Muscle of leg (tissue), 11 donors: Measurements from ENCODE around the gene CLK1. TPM values are rescaled to one million over a fixed set of nuclear protein-coding genes. Genes with fewer than 3 reads are reported as not detected.
"Not testable (repeated sequence)": the region's sequence is repeated elsewhere in the genome, so short reads cannot be mapped to it uniquely, and the experiment has no call there.

Experiments used
- DNase-seq: peaks from one replicate; pipeline ENCODE4 v3.0.0; 2013
- H3K27ac ChIP-seq: one replicate; pipeline ENCODE4 v1.5.1; 2013; ENCODE audit warnings: mild to moderate bottlenecking, low read length, control low read depth
- H3K27me3 ChIP-seq: one replicate; pipeline ENCODE4 v1.6.1; 2013; ENCODE audit warnings: low read length; ENCODE audit not compliant: control insufficient read depth, insufficient read depth
- H3K36me3 ChIP-seq: one replicate; pipeline ENCODE4 v1.6.1; 2013; ENCODE audit warnings: low read length; ENCODE audit not compliant: control insufficient read depth, insufficient read depth
- H3K4me1 ChIP-seq: one replicate; pipeline ENCODE4 v1.6.1; 2013; ENCODE audit warnings: low read length; ENCODE audit not compliant: control insufficient read depth, insufficient read depth
- H3K4me3 ChIP-seq: one replicate; pipeline ENCODE4 v1.5.1; 2013; ENCODE audit warnings: low read length, control low read depth
- H3K9me3 ChIP-seq: replicated peaks from 2 replicates; pipeline ENCODE4 v1.6.1; 2013; ENCODE audit warnings: low read depth, low read length; ENCODE audit not compliant: control insufficient read depth
- WGBS: methylation state at CpG from one replicate; pipeline ENCODE4 v1.1.5; 2013; ENCODE audit warnings: missing lambda C conversion rate; ENCODE audit not compliant: insufficient coverage; 5-methylcytosine and 5-hydroxymethylcytosine counted together
- polyA plus RNA-seq, 8 donors: library from polyadenylated mRNA; unstranded; fragments of 120-200 nt; gene quantifications; one replicate each; pipeline versions ENCODE4 v1.2.1 to v1.2.3, GENCODE V29; 2013; ENCODE audit warnings: inconsistent platforms in 1 of 8, low replicate concordance in 1 of 8; ENCODE audit not compliant: insufficient read length in 8 of 8, insufficient read depth in 1 of 8
- total RNA-seq: library from RNA; stranded (reverse); fragments of 120-200 nt; gene quantifications from one replicate; pipeline ENCODE4 v1.2.4, GENCODE V29; 2013

CLK1 gene
- total and polyA plus RNA-seq, 9 donors: 112 to 179 (median 124) TPM

DNA sequence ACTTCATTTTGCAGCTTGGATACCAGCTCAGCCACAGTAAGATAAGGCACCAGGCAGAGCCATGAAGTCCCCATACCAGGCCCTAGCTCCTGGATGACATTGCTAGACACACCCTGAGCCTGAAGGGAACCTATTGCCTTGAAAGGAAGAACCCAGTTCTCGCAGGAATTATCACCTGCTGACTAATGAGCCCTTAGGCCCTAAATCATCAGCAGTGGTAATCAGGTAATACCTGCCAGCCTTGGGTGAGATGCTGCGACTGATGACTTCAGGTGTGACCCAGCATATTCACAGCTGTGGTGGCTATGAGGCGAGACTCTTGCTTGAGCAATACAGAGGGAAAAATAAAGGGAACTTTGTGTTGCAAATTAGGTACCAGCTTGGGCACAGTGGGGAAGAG is 24.9 kb downstream of the CLK1 start:
- H3K4me1 ChIP-seq: no peaks in the 10 kb centered on the region
- no peak overlapping the region for H3K4me3 ChIP-seq
- H3K36me3 ChIP-seq: no peaks in the 10 kb centered on the region
- no peaks in the 10 kb centered on the region for H3K27me3 ChIP-seq
- no peak overlapping the region for H3K27ac ChIP-seq
- 81% methylated on average over 2 of the region's 3 CpGs for WGBS
- H3K9me3 ChIP-seq: peaks cover 8% of the 10 kb centered on the region
- no peak for DNase-seq

DNA sequence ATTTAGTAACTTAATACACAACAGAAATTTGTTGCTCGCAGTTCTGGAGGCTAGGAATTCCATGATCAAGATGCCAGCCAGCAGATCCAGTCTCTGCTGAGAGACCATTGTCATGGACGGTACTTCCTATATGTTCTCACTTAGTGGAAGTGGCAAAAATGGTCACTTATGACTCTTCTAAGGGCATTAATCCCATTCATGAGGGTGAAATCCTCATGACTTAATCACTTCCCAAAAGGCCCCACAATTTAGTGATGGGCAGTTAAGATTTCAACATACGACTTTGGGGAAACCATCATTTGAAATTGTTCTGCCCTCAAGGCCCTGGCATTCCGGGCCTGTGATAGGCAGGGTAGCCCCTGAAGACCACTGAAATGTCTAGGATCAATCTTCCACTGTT is 29.8 kb downstream of the CLK1 start:
- Histone ChIP-seq H3K4me1 (no peaks in the 10 kb centered on the region), H3K9me3 (peaks cover 8% of the 10 kb centered on the region), H3K36me3 (no peaks in the 10 kb centered on the region), H3K27me3 (no peaks in the 10 kb centered on the region), H3K4me3 (no peak overlapping the region), H3K27ac (no peak overlapping the region)
- no peak for DNase-seq
- WGBS: 86% methylated on average over 2 of the region's 4 CpGs

DNA sequence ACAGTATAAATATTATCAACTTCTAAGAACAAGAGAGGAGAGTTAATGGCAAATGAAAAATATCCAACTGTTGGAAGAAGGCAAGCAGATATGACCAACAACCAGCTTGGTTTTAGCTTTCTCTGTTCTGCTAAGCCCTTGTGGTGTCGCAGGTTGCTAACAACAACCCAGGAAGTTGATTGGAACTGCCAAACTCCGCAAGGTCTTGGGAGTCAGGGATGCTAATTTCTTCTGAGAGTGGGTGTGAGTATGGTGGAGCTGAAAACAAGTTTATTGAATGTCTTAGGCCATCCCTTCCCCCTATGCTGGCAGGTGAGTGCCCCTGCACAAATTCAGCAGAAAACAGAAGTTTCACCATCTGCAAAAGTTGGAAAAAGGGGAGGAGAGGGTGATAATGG is 35.2 kb downstream of the CLK1 start:
- H3K9me3 ChIP-seq: no peaks in the 10 kb centered on the region
- H3K27me3 ChIP-seq: no peaks in the 10 kb centered on the region
- no peaks in the 10 kb centered on the region for H3K4me1 ChIP-seq
- WGBS: 71% methylated on average over 2 of the region's 2 CpGs
- no peak overlapping the region for H3K27ac ChIP-seq
- no peaks in the 10 kb centered on the region for H3K36me3 ChIP-seq
- DNase-seq: no peak
- H3K4me3 ChIP-seq: no peak overlapping the region

DNA sequence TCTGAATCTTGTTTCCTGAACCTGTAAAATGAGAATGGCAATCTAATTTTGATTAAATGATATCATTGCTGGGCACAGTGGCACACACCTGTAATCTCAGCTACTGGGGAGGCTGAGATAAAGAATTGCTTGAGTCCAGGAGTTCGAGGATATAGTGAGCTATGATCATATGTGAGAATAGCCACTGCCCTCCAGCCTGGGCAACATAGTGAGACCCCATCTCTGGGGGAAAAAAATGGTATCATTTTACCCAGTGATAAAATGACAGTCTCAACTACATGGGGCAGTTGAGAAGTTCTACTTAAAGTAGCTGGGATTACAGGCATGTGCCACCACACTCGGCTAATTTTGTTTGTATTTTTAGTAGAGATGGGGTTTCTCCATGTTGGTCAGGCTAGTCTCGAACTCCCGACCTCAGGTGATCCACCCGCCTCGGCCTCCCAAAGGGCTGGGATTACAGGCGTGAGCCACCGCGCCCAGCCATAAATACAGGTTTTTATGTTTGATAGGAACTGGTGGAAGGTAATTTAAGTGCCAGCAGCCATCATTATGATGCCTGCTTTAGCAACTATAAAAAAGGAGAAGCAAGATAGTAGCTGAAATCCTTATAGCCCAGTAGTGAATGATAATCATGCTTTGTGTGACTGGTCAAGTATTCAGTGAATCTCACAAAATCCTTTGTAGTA is 35.7 kb downstream of the CLK1 start:
- Histone ChIP-seq H3K4me3 (no peak overlapping the region), H3K9me3 (no peaks in the 10 kb centered on the region), H3K27me3 (no peaks in the 10 kb centered on the region), H3K27ac (no peak overlapping the region), H3K36me3 (no peaks in the 10 kb centered on the region), H3K4me1 (no peaks in the 10 kb centered on the region)
- no peak for DNase-seq
- 76% methylated on average over 3 of the region's 9 CpGs for WGBS

DNA sequence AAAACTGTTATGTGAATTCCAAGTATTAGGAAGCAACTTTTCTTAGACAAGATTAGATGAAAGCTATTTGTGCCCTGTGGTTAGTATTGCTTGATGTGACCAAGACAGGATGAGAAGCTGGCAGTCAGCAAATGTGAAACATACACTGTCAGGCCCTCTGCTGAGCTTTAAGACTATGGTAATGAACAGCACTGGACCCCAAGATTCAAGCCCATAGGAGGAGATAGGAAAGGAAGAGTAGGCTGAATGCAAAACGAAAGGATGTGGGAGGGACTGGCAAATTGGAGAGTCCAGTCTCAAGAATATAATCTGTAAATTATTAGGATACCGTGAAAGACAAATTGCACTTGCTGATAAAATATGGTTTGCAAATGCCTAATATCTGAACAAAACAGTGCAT is 36.4 kb downstream of the CLK1 start:
- Histone ChIP-seq H3K27ac (no peak overlapping the region), H3K4me3 (no peak overlapping the region), H3K27me3 (no peaks in the 10 kb centered on the region), H3K9me3 (no peaks in the 10 kb centered on the region), H3K4me1 (no peaks in the 10 kb centered on the region), H3K36me3 (no peaks in the 10 kb centered on the region)
- DNase-seq: no peak
- WGBS: 43% methylated on average over 1 of the region's 2 CpGs

DNA sequence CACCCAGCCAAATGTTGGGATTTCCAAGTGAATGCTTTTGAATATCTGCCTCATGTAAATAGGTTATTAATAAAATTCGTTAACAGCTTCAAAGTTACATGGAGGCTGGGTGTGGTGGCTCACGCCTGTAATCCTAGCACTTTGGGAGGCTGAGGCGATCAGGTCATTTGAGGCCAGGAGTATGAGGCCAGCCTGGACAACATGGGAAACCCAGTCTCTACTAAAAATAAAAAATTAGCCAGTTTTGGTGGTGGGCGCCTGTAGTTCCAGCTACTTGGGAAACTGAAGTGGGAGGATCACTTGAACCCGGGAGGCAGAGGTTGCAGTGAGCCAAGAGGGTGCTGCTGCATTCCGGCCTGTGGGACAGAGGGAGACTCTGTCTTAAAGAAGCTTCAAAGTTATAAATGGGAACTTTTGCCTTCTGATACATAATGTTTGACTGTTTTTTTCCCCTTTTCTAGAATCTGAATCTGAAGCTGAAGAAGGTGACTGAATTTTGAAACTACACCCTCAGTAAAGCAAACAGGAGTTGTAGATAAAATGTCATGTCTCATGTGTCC is 42.7 kb downstream of the CLK1 start:
- Histone ChIP-seq H3K27me3 (no peaks in the 10 kb centered on the region), H3K9me3 (no peaks in the 10 kb centered on the region), H3K4me1 (no peaks in the 10 kb centered on the region), H3K27ac (no peak overlapping the region), H3K36me3 (peaks cover 42% of the 10 kb centered on the region), H3K4me3 (no peak overlapping the region)
- WGBS: 85% methylated on average over 3 of the region's 6 CpGs
- no peak for DNase-seq

DNA sequence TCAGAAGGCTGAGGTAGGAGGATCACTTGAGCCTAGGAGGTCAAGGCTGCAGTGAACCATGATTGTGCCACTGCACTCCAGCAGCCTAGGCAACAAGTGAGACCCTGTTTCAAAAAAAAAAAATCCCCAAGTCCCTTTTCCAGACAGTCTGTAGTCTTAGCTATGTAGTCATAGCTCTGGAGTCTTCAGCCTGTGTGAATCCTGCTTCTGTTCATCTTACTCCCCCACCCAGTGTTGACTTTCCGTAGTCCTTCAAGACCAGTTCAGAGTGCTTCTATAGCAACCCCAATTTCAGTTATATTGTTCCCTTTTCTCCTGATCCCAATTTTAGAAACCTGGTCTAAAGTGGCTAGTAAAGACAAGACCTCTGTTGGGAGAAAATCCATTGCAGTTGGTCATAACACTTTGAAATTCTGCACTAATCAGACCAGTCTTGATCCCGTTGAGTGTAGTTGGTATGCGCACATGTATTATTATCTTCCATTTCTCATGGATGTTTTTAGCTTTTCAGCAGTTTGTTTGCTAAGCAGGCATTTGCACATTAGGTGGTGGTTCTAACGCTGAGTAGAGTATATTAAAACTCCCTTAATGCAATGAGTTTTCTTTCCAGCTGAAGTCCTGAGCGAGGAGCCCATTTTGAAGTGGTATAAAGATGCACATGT is 43.8 kb downstream of the CLK1 start:
- H3K4me3 ChIP-seq: no peak overlapping the region
- H3K27me3 ChIP-seq: no peaks in the 10 kb centered on the region
- DNase-seq: no peak
- no peaks in the 10 kb centered on the region for H3K4me1 ChIP-seq
- no peak overlapping the region for H3K27ac ChIP-seq
- H3K36me3 ChIP-seq: peaks cover 48% of the 10 kb centered on the region
- no peaks in the 10 kb centered on the region for H3K9me3 ChIP-seq
- WGBS: no CpG with 5 or more reads among the region's 5 CpGs

DNA sequence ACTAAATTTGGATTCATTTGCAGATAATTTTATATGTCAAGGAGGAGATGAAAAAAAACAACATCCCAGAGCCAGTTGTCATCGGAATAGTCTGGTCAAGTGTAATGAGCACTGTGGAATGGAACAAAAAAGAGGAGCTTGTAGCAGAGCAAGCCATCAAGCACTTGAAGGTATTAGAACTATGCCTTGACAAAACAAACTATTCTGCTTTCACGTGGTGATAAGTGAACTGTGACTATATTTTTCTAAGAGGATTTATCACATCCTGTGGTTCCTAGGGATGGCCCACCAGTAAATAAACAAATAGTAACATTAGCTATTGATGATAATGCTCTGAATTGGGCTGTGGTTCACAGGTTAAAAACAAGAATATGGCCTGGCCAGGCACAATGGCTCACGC is 45.7 kb downstream of the CLK1 start:
- H3K27me3 ChIP-seq, DNase-seq, H3K4me1 ChIP-seq, H3K9me3 ChIP-seq, H3K27ac ChIP-seq, H3K4me3 ChIP-seq: not testable (repeated sequence)
- 92% methylated on average over 2 of the region's 3 CpGs for WGBS
- peaks cover 59% of the 10 kb centered on the region for H3K36me3 ChIP-seq

DNA sequence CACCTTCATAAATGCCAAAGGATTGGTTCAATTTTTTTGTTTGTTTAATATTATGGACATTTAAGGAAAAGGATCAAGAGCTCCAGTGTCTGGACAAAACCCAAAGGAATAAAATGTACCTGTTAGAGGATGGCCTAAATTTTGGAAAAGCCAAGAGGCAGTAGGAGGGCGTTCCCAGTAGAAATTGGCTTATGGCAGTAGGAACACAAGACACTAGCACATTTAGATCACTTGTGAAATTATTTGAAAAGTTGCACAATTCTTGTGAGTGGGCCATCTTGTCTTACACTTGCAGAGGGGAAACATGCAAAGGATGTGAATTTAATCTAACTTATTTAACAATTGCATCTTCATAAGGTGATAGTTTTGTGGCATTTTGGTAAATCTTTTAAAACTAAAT is 49.5 kb downstream of the CLK1 start:
- H3K27ac ChIP-seq: no peak overlapping the region
- no peak overlapping the region for H3K4me3 ChIP-seq
- peaks cover 39% of the 10 kb centered on the region for H3K36me3 ChIP-seq
- DNase-seq: no peak
- H3K27me3 ChIP-seq: no peaks in the 10 kb centered on the region
- no CpG with 5 or more reads among the region's 1 CpG for WGBS
- H3K4me1 ChIP-seq: peaks cover 5% of the 10 kb centered on the region
- H3K9me3 ChIP-seq: no peaks in the 10 kb centered on the region

DNA sequence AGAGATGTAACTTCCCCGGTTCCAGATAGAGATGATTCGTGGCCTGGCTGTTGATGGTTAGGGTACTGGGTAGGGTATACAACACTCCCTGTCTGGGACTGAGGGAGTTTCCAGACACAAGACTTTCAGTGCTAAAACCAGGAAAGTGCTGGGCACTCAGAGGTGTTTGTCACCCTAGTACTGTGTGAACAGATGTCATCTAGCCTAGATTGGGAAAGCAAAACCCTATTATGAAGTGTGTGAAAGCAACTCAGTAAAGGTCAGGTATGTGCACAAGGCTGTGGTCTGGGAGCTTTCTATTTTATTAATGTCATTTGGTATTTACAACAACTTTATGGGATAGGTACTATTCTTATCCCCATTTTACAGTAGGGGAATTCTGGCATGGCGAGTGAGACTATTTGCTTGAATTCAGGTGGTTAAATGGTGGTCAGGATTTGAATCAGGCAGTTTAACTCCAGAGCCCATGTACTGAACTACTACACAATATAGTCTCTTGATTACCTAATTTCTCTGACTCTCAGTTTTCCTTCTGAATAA is 50.1 kb downstream of the CLK1 start:
- Histone ChIP-seq H3K4me1 (peaks cover 5% of the 10 kb centered on the region), H3K4me3 (no peak overlapping the region), H3K9me3 (no peaks in the 10 kb centered on the region), H3K27ac (no peak overlapping the region), H3K27me3 (no peaks in the 10 kb centered on the region), H3K36me3 (peaks cover 37% of the 10 kb centered on the region)
- no CpG with 5 or more reads among the region's 3 CpGs for WGBS
- DNase-seq: no peak
